Testis (tissue), 2 donors: ENCODE measurements around the gene CAMTA1.

Experiments used
- CTCF ChIP-seq, 3 experiments: fragments of 450-650 bp in 2 of 3; fragments of 200-600 bp in 1 of 3; sonication (generic) in 1 of 3; IDR thresholded peaks; one replicate each; pipeline ENCODE4 v1.5.1; 2016 to 2019; ENCODE audit warnings: antibody characterized with exemption in 3 of 3, mild to moderate bottlenecking in 2 of 3, moderate library complexity in 1 of 3
- POLR2A ChIP-seq: fragments of 450-650 bp; IDR thresholded peaks from one replicate; pipeline ENCODE4 v1.6.1; 2017; ENCODE audit warnings: antibody characterized with exemption, mild to moderate bottlenecking, moderate library complexity

DNA sequence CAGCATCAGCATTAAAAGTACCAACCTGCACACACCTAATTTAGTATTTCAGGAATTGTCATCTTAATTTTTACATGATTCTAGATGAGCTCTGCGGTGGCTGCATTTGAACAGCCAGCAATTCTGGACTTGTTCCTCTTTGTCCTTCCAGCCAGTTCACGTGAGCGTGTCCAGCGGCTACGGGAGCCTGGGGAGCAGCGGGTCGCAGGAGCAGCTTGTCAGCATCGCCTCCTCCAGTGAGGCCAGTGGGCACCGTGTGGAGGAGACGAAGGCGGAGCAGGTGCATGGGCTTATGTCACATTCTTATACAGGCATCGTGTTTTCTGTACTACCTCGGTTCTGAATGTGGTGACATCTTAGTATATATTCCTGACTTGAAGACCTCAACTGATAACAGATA is 1024.5 kb downstream of the CAMTA1 start:
- TF ChIP-seq POLR2A, result no peak
- TF ChIP-seq CTCF (IDR thresholded peaks at IDR 0.05), result no peak
